ENCODE results near the gene STK35.

- TF ChIP-seq NR3C1 (CRISPR knock-in tag; IDR thresholded peaks at IDR 0.05) (no peak), SIRT6 (IDR thresholded peaks at IDR 0.05; ENCODE audit: low read depth, low read length) (no peak), ZNF609 (CRISPR knock-in tag; IDR thresholded peaks at IDR 0.05; ENCODE audit: borderline replicate concordance) (no peak), RAD21 (CRISPR knock-in tag; conservative IDR thresholded peaks at IDR 0.05 in 1 of 2, IDR thresholded peaks at IDR 0.05 in 1 of 2) (no peak), ZNF512 (tag; IDR thresholded peaks at IDR 0.05) (no peak), ZNF24 (IDR thresholded peaks at IDR 0.05) (no peak), MCM2 (IDR thresholded peaks at IDR 0.05; ENCODE audit: low read depth) (no peak), MEIS2 (IDR thresholded peaks at IDR 0.05; ENCODE audit: partially characterized antibody) (no peak), HNRNPH1 (optimal IDR thresholded peaks at IDR 0.05; ENCODE audit: low read depth, low read length) (no peak), HMG20A (CRISPR knock-in tag; conservative IDR thresholded peaks at IDR 0.05) (no peak), ATF7 (IDR thresholded peaks at IDR 0.05) (no peak), KAT2B (IDR thresholded peaks at IDR 0.05; ENCODE audit: low read depth, low read length) (no peak), MXI1 (IDR thresholded peaks at IDR 0.05; ENCODE audit: low read depth, low read length) (no peak)
These were observed 22.1 kb downstream of the STK35 start for GRCh38 chr20:2123720-2124119.
